Vagina (tissue), 2 donors: ENCODE results near the gene STPG2. TPM values are rescaled to one million over a fixed set of nuclear protein-coding genes. Genes with fewer than 3 reads are reported as not detected.

ENCODE experiments used
- DNase-seq, 2 donors: peaks; one replicate each; pipeline ENCODE4 v3.0.0-alpha.2; 2017; ENCODE audit errors: extremely low spot score in 2 of 2
- H3K27ac ChIP-seq: fragments of 200-600 bp; sonication (generic); one replicate; pipeline ENCODE4 v1.5.1; 2019
- H3K27me3 ChIP-seq: fragments of 200-600 bp; sonication (generic); one replicate; pipeline ENCODE4 v1.5.1; 2019
- H3K36me3 ChIP-seq, 2 donors: fragments of 200-600 bp; sonication (generic); one replicate each; pipeline ENCODE4 v1.5.1; 2017 to 2019
- H3K4me1 ChIP-seq: fragments of 200-600 bp; sonication (generic); one replicate; pipeline ENCODE4 v1.5.1; 2019
- H3K4me3 ChIP-seq, 2 donors: fragments of 200-600 bp; sonication (generic); 1 replicate in 1 of 2; 2 replicates in 1 of 2; pipeline ENCODE4 v1.5.1; 2016 to 2019
- H3K9me3 ChIP-seq: fragments of 200-600 bp; sonication (generic); one replicate; pipeline ENCODE4 v1.5.1; 2019
- POLR2A ChIP-seq, 2 donors: fragments of 450-650 bp; IDR thresholded peaks; one replicate each; pipeline ENCODE4 v1.6.1; 2017; ENCODE audit warnings: antibody characterized with exemption in 2 of 2, mild to moderate bottlenecking in 2 of 2, moderate library complexity in 2 of 2
- POLR2AphosphoS5 ChIP-seq, 2 donors: sonication (generic); formaldehyde crosslinking; IDR thresholded peaks; one replicate each; pipeline ENCODE4 v1.9.0; 2017; ENCODE audit warnings: antibody characterized with exemption in 2 of 2, mild to moderate bottlenecking in 2 of 2, low read depth in 1 of 2; ENCODE audit not compliant: insufficient read depth in 1 of 2
- intact Hi-C: fragments of 100-400 bp; cut with DNase I; formaldehyde crosslinking; loops from one replicate; pipeline ENCODE4 v1.15.1; 2023
- total RNA-seq: library from RNA; depleted of rRNA; stranded (reverse); fragments of >200 nt; gene quantifications from one replicate; pipeline ENCODE4 v1.2.3, GENCODE V29; 2016
- TF ChIP-seq, protein P1 (sequence below), 3 experiments: fragments of 450-650 bp in 2 of 3; fragments of 200-600 bp in 1 of 3; sonication (generic) in 1 of 3; IDR thresholded peaks; one replicate each; pipeline ENCODE4 v1.5.1; 2017 to 2019; ENCODE audit warnings: antibody characterized with exemption in 3 of 3, mild to moderate bottlenecking in 2 of 3, moderate library complexity in 2 of 3

Gene STPG2
- total RNA-seq, 1 donor from 2014 or later = not detected

DNA sequence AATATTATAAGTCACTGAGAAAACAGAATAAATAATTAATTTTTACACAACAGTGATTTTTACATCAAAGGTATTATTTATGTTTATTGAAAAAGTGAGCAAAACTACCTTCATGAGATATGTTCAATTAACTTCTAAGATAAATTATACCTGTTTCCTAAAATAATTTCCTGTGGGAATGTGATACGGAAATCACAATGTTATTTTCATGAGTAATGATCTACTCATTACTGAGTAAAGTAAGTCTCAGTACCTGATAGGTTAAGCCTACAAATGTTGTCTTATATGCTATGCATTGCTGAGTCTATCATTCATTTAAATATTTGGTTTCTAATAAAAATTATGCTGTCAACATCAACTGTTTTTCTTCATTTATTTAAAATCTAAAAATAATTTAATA, 324.0 kb downstream of the STPG2 start:
- Histone ChIP-seq H3K9me3 (no peaks in the 10 kb centered on the region), H3K36me3 (no peaks in the 10 kb centered on the region), H3K4me1 (no peaks in the 10 kb centered on the region), H3K4me3 (no peak overlapping the region), H3K27me3 (no peaks in the 10 kb centered on the region), H3K27ac (no peak overlapping the region)
- DNase-seq = no peak
- intact Hi-C loops = no loop called here
- TF ChIP-seq POLR2A (IDR thresholded peaks at IDR 0.05) (no peak), POLR2AphosphoS5 (IDR thresholded peaks at IDR 0.05; ENCODE audit: insufficient read depth in 1 of 2, low read depth in 1 of 2) (no peak)
- TF ChIP-seq, protein P1, sequence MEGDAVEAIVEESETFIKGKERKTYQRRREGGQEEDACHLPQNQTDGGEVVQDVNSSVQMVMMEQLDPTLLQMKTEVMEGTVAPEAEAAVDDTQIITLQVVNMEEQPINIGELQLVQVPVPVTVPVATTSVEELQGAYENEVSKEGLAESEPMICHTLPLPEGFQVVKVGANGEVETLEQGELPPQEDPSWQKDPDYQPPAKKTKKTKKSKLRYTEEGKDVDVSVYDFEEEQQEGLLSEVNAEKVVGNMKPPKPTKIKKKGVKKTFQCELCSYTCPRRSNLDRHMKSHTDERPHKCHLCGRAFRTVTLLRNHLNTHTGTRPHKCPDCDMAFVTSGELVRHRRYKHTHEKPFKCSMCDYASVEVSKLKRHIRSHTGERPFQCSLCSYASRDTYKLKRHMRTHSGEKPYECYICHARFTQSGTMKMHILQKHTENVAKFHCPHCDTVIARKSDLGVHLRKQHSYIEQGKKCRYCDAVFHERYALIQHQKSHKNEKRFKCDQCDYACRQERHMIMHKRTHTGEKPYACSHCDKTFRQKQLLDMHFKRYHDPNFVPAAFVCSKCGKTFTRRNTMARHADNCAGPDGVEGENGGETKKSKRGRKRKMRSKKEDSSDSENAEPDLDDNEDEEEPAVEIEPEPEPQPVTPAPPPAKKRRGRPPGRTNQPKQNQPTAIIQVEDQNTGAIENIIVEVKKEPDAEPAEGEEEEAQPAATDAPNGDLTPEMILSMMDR (IDR thresholded peaks at IDR 0.05) = no peak

GRCh38 chr4:97812768-97813167, 330.5 kb downstream of the STPG2 start:
- intact Hi-C loops = no loop called here
- no peak overlapping the region for H3K4me3 ChIP-seq
- no peak overlapping the region for H3K27ac ChIP-seq
- no peaks in the 10 kb centered on the region for H3K27me3 ChIP-seq
- H3K9me3 ChIP-seq = no peaks in the 10 kb centered on the region
- no peaks in the 10 kb centered on the region for H3K4me1 ChIP-seq
- no peak for DNase-seq
- H3K36me3 ChIP-seq = no peaks in the 10 kb centered on the region
- TF ChIP-seq, protein P1 (IDR thresholded peaks at IDR 0.05) = no peak
- no peak for TF ChIP-seq POLR2AphosphoS5 (IDR thresholded peaks at IDR 0.05; ENCODE audit: insufficient read depth in 1 of 2, low read depth in 1 of 2)
- no peak for TF ChIP-seq POLR2A (IDR thresholded peaks at IDR 0.05)

GRCh38 chr4:97786306-97786920, 356.9 kb downstream of the STPG2 start:
- no peaks in the 10 kb centered on the region for H3K4me1 ChIP-seq
- H3K27me3 ChIP-seq = no peaks in the 10 kb centered on the region
- H3K36me3 ChIP-seq = no peaks in the 10 kb centered on the region
- DNase-seq = no peak
- H3K4me3 ChIP-seq = no peak overlapping the region
- intact Hi-C loops = no loop called here
- H3K27ac ChIP-seq = no peak overlapping the region
- no peak for TF ChIP-seq POLR2AphosphoS5 (IDR thresholded peaks at IDR 0.05; ENCODE audit: insufficient read depth in 1 of 2, low read depth in 1 of 2)
- TF ChIP-seq, protein P1 (IDR thresholded peaks at IDR 0.05) = no peak
- TF ChIP-seq POLR2A (IDR thresholded peaks at IDR 0.05) = no peak
- H3K9me3 ChIP-seq = no peaks in the 10 kb centered on the region

- no peak for DNase-seq
- intact Hi-C loops = no loop called here
- H3K27me3 ChIP-seq = no peaks in the 10 kb centered on the region
- H3K4me1 ChIP-seq = no peaks in the 10 kb centered on the region
- no peak for TF ChIP-seq POLR2AphosphoS5 (IDR thresholded peaks at IDR 0.05; ENCODE audit: insufficient read depth in 1 of 2, low read depth in 1 of 2)
- TF ChIP-seq, protein P1 (IDR thresholded peaks at IDR 0.05) = no peak
- no peak for TF ChIP-seq POLR2A (IDR thresholded peaks at IDR 0.05)
- no peak overlapping the region for H3K4me3 ChIP-seq
- no peak overlapping the region for H3K27ac ChIP-seq
- no peaks in the 10 kb centered on the region for H3K36me3 ChIP-seq
- no peaks in the 10 kb centered on the region for H3K9me3 ChIP-seq
These were observed 365.1 kb downstream of the STPG2 start for GRCh38 chr4:97778174-97778573.

DNA sequence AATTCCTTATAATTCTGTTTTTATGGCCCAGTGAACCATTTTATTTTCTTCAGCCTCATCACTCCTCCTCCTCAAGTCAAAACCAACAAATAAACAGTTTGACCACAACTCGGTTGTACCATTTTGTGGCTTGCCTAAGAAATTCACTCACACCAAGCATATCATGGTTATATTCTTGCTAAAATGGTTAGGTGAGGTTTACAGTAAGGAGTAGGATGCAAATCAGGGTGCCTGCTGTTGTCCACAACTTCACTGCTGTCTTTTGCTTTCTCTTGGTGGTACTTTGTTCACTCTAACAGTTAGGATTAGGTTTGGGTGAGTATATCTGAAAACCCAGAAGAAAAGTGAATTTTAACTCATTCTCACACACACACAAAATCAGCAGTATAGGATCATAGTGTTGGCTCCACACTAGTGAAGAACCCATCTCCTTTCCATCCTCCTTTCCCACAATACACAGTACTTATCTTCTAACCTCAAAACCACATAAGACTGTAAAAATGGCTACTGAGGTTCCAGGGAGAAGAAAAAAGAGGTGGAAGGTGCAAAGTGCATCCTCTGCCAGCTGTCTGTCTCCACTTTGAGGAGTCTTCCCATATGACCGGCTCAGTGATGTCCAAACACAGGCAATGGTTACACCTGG, 368.8 kb downstream of the STPG2 start:
- Histone ChIP-seq H3K4me3 (no peak overlapping the region), H3K4me1 (no peaks in the 10 kb centered on the region), H3K9me3 (no peaks in the 10 kb centered on the region), H3K27me3 (no peaks in the 10 kb centered on the region), H3K27ac (no peak overlapping the region), H3K36me3 (no peaks in the 10 kb centered on the region)
- intact Hi-C loops = no loop called here
- no peak for DNase-seq
- TF ChIP-seq, protein P1 (IDR thresholded peaks at IDR 0.05) = no peak
- TF ChIP-seq POLR2AphosphoS5 (IDR thresholded peaks at IDR 0.05; ENCODE audit: insufficient read depth in 1 of 2, low read depth in 1 of 2) (no peak), POLR2A (IDR thresholded peaks at IDR 0.05) (no peak)
